ENCODE data around the gene CUL1. TPM values are rescaled to one million over a fixed set of nuclear protein-coding genes. Genes with fewer than 3 reads are reported as not detected.
A peak's percentile ranks its signal among the peaks of the same experiment; 100 is the strongest.

Gene CUL1
- total and polyA plus RNA-seq, 8 donors: 32.5 to 59.7 (median 57.8) TPM

GRCh38 chr7:148698007-148698396 is 701 bp upstream of the CUL1 start:
- H3K4me1 ChIP-seq: peaks cover 25 to 38% of the 10 kb centered on the region in 2 donors
- DNase-seq (no peak), ATAC-seq (no peak)
- H3K36me3 ChIP-seq: no peaks in the 10 kb centered on the region
- peak overlapping the region; percentile 96 to 99 for H3K27ac ChIP-seq
- no peaks in the 10 kb centered on the region for H3K27me3 ChIP-seq
- intact Hi-C loops (cut with DNase I): no loop called here
- no peak for TF ChIP-seq CTCF (IDR thresholded peaks at IDR 0.05)
- H3K9me3 ChIP-seq: no peaks in the 10 kb centered on the region
- peak overlapping the region; percentile 74 to 83 for H3K4me3 ChIP-seq

GRCh38 chr7:148699024-148699781 is 500 bp downstream of the CUL1 start:
- peak overlapping the region; percentile 74 to 83 for H3K4me3 ChIP-seq
- ATAC-seq (peak; percentile 57), DNase-seq (peak; percentile 46 to 91 (median 59))
- H3K27me3 ChIP-seq: no peaks in the 10 kb centered on the region
- peak overlapping the region; percentile 96 to 99 for H3K27ac ChIP-seq
- TF ChIP-seq CTCF (IDR thresholded peaks at IDR 0.05): no peak
- peaks cover 25 to 50% of the 10 kb centered on the region in 2 donors for H3K4me1 ChIP-seq
- no peaks in the 10 kb centered on the region for H3K9me3 ChIP-seq
- H3K36me3 ChIP-seq: no peaks in the 10 kb centered on the region
- intact Hi-C loops (cut with DNase I): no loop called here

GRCh38 chr7:148699782-148700629 is 1.3 kb downstream of the CUL1 start:
- Histone ChIP-seq H3K4me1 (peaks cover 25 to 58% of the 10 kb centered on the region in 2 donors), H3K9me3 (no peaks in the 10 kb centered on the region), H3K36me3 (no peaks in the 10 kb centered on the region), H3K27me3 (no peaks in the 10 kb centered on the region), H3K4me3 (peak overlapping the region; percentile 74 to 83), H3K27ac (peak overlapping the region; percentile 96 to 99)
- no peak for TF ChIP-seq CTCF (IDR thresholded peaks at IDR 0.05)
- DNase-seq (peak in 2 of 4 donors; percentile 48 to 61), ATAC-seq (peak; percentile 58)
- intact Hi-C loops (cut with DNase I): no loop called here

GRCh38 chr7:148700661-148701064 is 2.0 kb downstream of the CUL1 start:
- Histone ChIP-seq H3K27me3 (no peaks in the 10 kb centered on the region), H3K27ac (peak overlapping the region; percentile 96 to 99), H3K36me3 (no peaks in the 10 kb centered on the region), H3K9me3 (no peaks in the 10 kb centered on the region), H3K4me3 (peak overlapping the region; percentile 74 to 83), H3K4me1 (peaks cover 25 to 64% of the 10 kb centered on the region in 2 donors)
- ATAC-seq (peak; percentile 36), DNase-seq (peak in 3 of 4 donors; percentile 29 to 55 (median 41))
- intact Hi-C loops (cut with DNase I): no loop called here
- no peak for TF ChIP-seq CTCF (IDR thresholded peaks at IDR 0.05)

GRCh38 chr7:148701414-148701813 is 2.7 kb downstream of the CUL1 start:
- no peak for TF ChIP-seq CTCF (IDR thresholded peaks at IDR 0.05)
- Histone ChIP-seq H3K27me3 (no peaks in the 10 kb centered on the region), H3K9me3 (no peaks in the 10 kb centered on the region), H3K4me1 (peaks cover 25 to 64% of the 10 kb centered on the region in 2 donors), H3K27ac (peak overlapping the region; percentile 10 to 99), H3K4me3 (no peak overlapping the region), H3K36me3 (no peaks in the 10 kb centered on the region)
- intact Hi-C loops (cut with DNase I): no loop called here
- DNase-seq (no peak), ATAC-seq (no peak)

Data from left lung (tissue), 10 donors.